HG03558 (cell line): ENCODE data around the gene APBB2.

ENCODE experiments used
- ATAC-seq: cut with Tn5 transposase; IDR thresholded peaks from one replicate; pipeline ENCODE4 v1.9.1; 2021; ENCODE audit warnings: moderate number of reproducible peaks; ENCODE audit not compliant: unreplicated experiment; ENCODE audit errors: extremely low read depth

Gene APBB2

GRCh38 chr4:41214136-41214824 lies at the start of gene APBB2:
Gene APBB2 (minus strand): TSS chr4:41214542. CDS start chr4:41033254, 181,288 bp downstream.
- ATAC-seq: peak; percentile 29

- no peak for ATAC-seq
Measured at GRCh38 chr4:41262198-41262597, 47.9 kb upstream of the APBB2 start.

GRCh38 chr4:41260116-41260733 lies 45.9 kb upstream of the APBB2 start:
- no peak for ATAC-seq

GRCh38 chr4:41258783-41259182 lies 44.4 kb upstream of the APBB2 start:
- no peak for ATAC-seq

- no peak for ATAC-seq
Measured at GRCh38 chr4:41257906-41258305, 43.6 kb upstream of the APBB2 start.

GRCh38 chr4:41257257-41257901 lies 43.0 kb upstream of the APBB2 start:
- no peak for ATAC-seq

- no peak for ATAC-seq
Measured at GRCh38 chr4:41256740-41257256, 42.5 kb upstream of the APBB2 start, which contains the start of gene UCHL1. Gene UCHL1 (plus strand): TSS chr4:41256928. CDS start chr4:41256977, 49 bp downstream.

GRCh38 chr4:41256131-41256739 lies 41.9 kb upstream of the APBB2 start:
- no peak for ATAC-seq

GRCh38 chr4:41245983-41246382 lies 31.6 kb upstream of the APBB2 start:
- no peak for ATAC-seq

- ATAC-seq: no peak
Measured at GRCh38 chr4:41241919-41242318, 27.6 kb upstream of the APBB2 start.

GRCh38 chr4:41236508-41236907 lies 22.2 kb upstream of the APBB2 start:
- no peak for ATAC-seq

- no peak for ATAC-seq
Measured at GRCh38 chr4:41236032-41236431, 21.7 kb upstream of the APBB2 start.

GRCh38 chr4:41232856-41233255 lies 18.5 kb upstream of the APBB2 start:
- ATAC-seq: no peak

GRCh38 chr4:41232406-41232805 lies 18.1 kb upstream of the APBB2 start:
- ATAC-seq: no peak

- ATAC-seq: no peak
Measured at GRCh38 chr4:41227902-41228301, 13.6 kb upstream of the APBB2 start.

GRCh38 chr4:41221850-41222645 lies 7.7 kb upstream of the APBB2 start:
- no peak for ATAC-seq

- no peak for ATAC-seq
Measured at GRCh38 chr4:41219421-41219950, 5.1 kb upstream of the APBB2 start.

- no peak for ATAC-seq
Measured at GRCh38 chr4:41218703-41219102, 4.4 kb upstream of the APBB2 start.

GRCh38 chr4:41217374-41217773 lies 3.0 kb upstream of the APBB2 start:
- ATAC-seq: no peak

- ATAC-seq: no peak
Measured at GRCh38 chr4:41217020-41217333, 2.6 kb upstream of the APBB2 start.
